ENCODE results near the gene ZNF823.
"Not testable (repeated sequence)": the region's sequence is repeated elsewhere in the genome, so short reads cannot be mapped to it uniquely, and the experiment has no call there.

The ZNF823 gene

DNA sequence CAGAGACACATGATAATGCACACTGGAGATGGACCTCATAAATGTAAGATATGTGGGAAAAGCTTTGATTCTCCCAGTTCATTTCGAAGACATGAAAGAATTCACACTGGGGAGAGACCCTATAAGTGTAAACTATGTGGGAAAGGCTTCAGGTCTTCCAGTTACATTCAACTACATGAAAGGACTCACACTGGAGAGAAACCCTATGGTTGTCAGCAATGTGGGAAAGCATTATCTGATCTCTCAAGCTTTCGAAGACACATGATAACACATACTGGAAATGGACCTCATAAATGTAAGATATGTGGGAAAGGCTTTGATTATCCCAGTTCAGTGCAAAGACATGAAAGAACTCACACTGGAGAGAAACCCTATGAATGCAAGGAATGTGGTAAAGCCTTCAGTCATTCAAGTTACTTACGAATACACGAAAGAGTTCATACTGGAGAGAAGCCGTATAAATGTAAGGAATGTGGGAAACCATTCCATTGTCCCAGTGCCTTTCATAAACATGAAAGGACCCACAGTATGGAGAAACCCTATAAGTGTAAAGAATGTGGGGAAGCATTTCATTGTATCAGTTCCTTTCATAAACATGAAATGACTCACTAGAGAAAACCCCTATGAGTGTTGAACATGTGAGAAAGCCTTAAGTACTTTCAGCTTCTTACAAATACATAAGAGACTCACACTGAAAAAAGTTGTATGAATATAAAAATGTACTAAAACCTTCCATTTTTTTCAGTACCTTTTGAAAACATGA is 42.7 kb upstream of the ZNF823 start:
- Histone ChIP-seq H3K36me3 (ENCODE audit: control insufficient read depth in 2 of 2, insufficient read depth in 1 of 2, low read length in 2 of 2) (peaks cover 0 to 44% of the 10 kb centered on the region in 2 experiments; a peak in 1 of 3 replicates), H3K27ac (ENCODE audit: extremely low read depth, low read depth, low read length) (no peak overlapping the region), H3K4me3 (ENCODE audit: low read depth, low read length) (no peak overlapping the region), H3K4me1 (ENCODE audit: control insufficient read depth, insufficient read depth, low read length) (no peaks in the 10 kb centered on the region), H3K9me3 (ENCODE audit: control insufficient read depth, insufficient read depth, low read depth, low read length) (no peaks in the 10 kb centered on the region)
- POLR2A ChIA-PET: no interaction called here
- CTCF ChIA-PET: interaction anchor here (1.2 kb wide), 1 partner anchor 15 kb away, joined by 3 read pairs; no protein-coding TSS in a partner anchor
- TF ChIP-seq ZFHX2 (tag by site-specific recombination; conservative IDR thresholded peaks at IDR 0.05) (no peak), SETDB1 (IDR thresholded peaks at IDR 0.05; ENCODE audit: insufficient read length, low read length) (peak; percentile 98), ZNF626 (tag by site-specific recombination; IDR thresholded peaks at IDR 0.05) (0 out of 2 replicates have a peak, but pooled peaks have one; percentile 8), SCRT2 (tag by site-specific recombination; IDR thresholded peaks at IDR 0.05) (no peak), ZNF394 (tag by site-specific recombination; IDR thresholded peaks at IDR 0.05; ENCODE audit: borderline replicate concordance) (no peak), SP7 (tag by site-specific recombination; IDR thresholded peaks at IDR 0.05) (no peak), ZNF274 (IDR thresholded peaks at IDR 0.05; ENCODE audit: low read length) (no peak), ZNF274 (tag by site-specific recombination; IDR thresholded peaks at IDR 0.05; ENCODE audit: borderline replicate concordance) (peak; percentile 84)
- TF ChIP-seq, protein P1, sequence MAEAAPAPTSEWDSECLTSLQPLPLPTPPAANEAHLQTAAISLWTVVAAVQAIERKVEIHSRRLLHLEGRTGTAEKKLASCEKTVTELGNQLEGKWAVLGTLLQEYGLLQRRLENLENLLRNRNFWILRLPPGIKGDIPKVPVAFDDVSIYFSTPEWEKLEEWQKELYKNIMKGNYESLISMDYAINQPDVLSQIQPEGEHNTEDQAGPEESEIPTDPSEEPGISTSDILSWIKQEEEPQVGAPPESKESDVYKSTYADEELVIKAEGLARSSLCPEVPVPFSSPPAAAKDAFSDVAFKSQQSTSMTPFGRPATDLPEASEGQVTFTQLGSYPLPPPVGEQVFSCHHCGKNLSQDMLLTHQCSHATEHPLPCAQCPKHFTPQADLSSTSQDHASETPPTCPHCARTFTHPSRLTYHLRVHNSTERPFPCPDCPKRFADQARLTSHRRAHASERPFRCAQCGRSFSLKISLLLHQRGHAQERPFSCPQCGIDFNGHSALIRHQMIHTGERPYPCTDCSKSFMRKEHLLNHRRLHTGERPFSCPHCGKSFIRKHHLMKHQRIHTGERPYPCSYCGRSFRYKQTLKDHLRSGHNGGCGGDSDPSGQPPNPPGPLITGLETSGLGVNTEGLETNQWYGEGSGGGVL (tag by site-specific recombination; IDR thresholded peaks at IDR 0.05): no peak
- TF ChIP-seq, protein P2, sequence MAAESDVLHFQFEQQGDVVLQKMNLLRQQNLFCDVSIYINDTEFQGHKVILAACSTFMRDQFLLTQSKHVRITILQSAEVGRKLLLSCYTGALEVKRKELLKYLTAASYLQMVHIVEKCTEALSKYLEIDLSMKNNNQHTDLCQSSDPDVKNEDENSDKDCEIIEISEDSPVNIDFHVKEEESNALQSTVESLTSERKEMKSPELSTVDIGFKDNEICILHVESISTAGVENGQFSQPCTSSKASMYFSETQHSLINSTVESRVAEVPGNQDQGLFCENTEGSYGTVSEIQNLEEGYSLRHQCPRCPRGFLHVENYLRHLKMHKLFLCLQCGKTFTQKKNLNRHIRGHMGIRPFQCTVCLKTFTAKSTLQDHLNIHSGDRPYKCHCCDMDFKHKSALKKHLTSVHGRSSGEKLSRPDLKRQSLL (tag by site-specific recombination; IDR thresholded peaks at IDR 0.05): no peak

DNA sequence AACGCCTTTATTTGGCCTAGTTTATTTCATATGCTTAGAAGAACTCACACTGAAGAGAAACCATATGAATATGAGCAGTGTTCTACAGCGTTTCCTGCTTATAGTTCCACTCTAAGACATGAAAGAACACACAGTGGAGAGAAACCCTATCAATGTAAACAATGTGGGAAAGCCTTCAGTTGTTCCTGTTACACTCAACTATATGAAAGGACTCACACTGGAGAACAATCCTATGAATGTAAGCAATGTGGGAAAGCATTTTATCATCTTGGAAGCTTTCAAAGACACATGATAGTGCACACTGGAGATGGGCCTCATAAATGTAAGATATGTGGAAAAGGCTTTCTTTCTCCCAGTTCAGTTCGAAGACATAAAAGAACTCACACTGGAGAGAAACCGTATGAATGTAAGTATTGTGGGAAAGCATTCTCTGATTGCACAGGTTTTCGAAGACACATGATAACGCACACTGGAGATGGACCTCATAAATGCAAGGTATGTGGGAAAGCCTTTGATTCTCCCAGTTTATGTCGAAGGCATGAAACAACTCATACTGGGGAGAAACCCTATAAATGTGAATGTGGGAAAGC is 41.8 kb upstream of the ZNF823 start:
- POLR2A ChIA-PET: no interaction called here
- H3K36me3 ChIP-seq (ENCODE audit: control insufficient read depth in 2 of 2, insufficient read depth in 1 of 2, low read length in 2 of 2): peaks cover 0 to 44% of the 10 kb centered on the region in 2 experiments; a peak in 1 of 3 replicates
- TF ChIP-seq ZNF473 (tag by site-specific recombination; IDR thresholded peaks at IDR 0.05) (no peak), ZNF354C (tag by site-specific recombination; IDR thresholded peaks at IDR 0.05; ENCODE audit: borderline replicate concordance, low read depth) (no peak), ZNF274 (IDR thresholded peaks at IDR 0.05; ENCODE audit: low read length) (no peak), ZNF274 (tag by site-specific recombination; IDR thresholded peaks at IDR 0.05; ENCODE audit: borderline replicate concordance) (peak; percentile 89; the same call in 1 of the 2 replicates), ZNF416 (tag by site-specific recombination; IDR thresholded peaks at IDR 0.05) (no peak), ZBTB8A (tag by site-specific recombination; IDR thresholded peaks at IDR 0.05) (no peak), ZNF48 (tag by site-specific recombination; IDR thresholded peaks at IDR 0.05) (no peak)
- TF ChIP-seq, protein P3, sequence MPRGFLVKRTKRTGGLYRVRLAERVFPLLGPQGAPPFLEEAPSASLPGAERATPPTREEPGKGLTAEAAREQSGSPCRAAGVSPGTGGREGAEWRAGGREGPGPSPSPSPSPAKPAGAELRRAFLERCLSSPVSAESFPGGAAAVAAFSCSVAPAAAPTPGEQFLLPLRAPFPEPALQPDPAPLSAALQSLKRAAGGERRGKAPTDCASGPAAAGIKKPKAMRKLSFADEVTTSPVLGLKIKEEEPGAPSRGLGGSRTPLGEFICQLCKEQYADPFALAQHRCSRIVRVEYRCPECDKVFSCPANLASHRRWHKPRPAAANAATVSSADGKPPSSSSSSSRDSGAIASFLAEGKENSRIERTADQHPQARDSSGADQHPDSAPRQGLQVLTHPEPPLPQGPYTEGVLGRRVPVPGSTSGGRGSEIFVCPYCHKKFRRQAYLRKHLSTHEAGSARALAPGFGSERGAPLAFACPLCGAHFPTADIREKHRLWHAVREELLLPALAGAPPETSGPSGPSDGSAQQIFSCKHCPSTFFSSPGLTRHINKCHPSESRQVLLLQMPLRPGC (tag by site-specific recombination; IDR thresholded peaks at IDR 0.05): no peak
- no peaks in the 10 kb centered on the region for H3K9me3 ChIP-seq (ENCODE audit: control insufficient read depth, insufficient read depth, low read depth, low read length)
- CTCF ChIA-PET: no interaction called here
- no peak overlapping the region for H3K27ac ChIP-seq (ENCODE audit: extremely low read depth, low read depth, low read length)
- H3K4me3 ChIP-seq (ENCODE audit: low read depth, low read length): no peak overlapping the region
- H3K4me1 ChIP-seq (ENCODE audit: control insufficient read depth, insufficient read depth, low read length): no peaks in the 10 kb centered on the region

DNA sequence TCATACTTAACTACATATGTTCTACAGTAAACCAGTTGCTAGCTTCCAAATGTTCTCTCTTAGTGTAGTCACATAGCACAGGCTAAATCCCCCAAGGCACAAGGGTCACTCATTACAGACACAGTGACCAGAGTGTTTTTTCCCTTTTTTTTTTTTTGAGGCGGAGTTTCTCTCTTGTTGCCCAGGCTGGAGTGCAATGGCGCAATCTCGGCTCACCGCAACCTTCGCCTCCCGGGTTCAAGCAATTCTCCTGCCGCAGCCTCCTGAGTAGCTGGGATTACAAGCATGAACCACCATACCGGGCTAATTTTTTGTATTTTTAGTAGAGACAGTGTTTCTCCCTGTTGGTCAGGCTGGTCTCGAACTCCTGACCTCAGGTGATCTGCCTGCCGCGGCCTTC is 37.9 kb upstream of the ZNF823 start:
- H3K27ac ChIP-seq (ENCODE audit: extremely low read depth, low read depth, low read length); POLR2A ChIA-PET; H3K9me3 ChIP-seq (ENCODE audit: control insufficient read depth, insufficient read depth, low read depth, low read length); H3K4me3 ChIP-seq (ENCODE audit: low read depth, low read length); CTCF ChIA-PET; H3K4me1 ChIP-seq (ENCODE audit: control insufficient read depth, insufficient read depth, low read length): not testable (repeated sequence)
- H3K36me3 ChIP-seq (ENCODE audit: control insufficient read depth in 2 of 2, insufficient read depth in 1 of 2, low read length in 2 of 2): peaks cover 0 to 43% of the 10 kb centered on the region in 2 experiments; a peak in 1 of 3 replicates

DNA sequence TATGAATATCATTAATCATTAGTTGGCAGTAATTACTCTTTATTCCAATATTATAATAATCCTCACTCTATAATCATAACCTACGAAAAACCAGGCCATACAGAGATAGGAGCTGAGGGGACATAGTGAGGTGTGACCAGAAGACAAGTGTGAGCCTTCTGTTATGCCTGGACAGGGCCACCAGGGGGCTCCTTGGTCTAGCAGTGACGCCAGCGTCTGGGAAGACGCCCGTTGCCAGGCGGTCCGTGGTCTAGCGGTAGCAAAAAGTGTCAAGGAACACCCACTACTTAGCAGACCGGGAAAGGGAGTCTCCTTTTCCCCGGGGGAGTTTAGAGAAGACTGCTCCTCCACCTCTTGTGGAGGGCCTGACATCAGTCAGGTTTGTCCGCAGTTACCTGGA is 32.8 kb upstream of the ZNF823 start:
- CTCF ChIA-PET: interaction anchor here (0.6 to 0.7 kb wide), 3 partner anchors 9 to 204 kb away, joined by 4 to 6 read pairs (median 5); no protein-coding TSS in a partner anchor
- H3K36me3 ChIP-seq (ENCODE audit: control insufficient read depth in 2 of 2, insufficient read depth in 1 of 2, low read length in 2 of 2); H3K4me3 ChIP-seq (ENCODE audit: low read depth, low read length); H3K9me3 ChIP-seq (ENCODE audit: control insufficient read depth, insufficient read depth, low read depth, low read length); H3K27ac ChIP-seq (ENCODE audit: extremely low read depth, low read depth, low read length); H3K4me1 ChIP-seq (ENCODE audit: control insufficient read depth, insufficient read depth, low read length): not testable (repeated sequence)
- POLR2A ChIA-PET: interaction anchor here (0.7 kb wide), 1 partner anchor 77 kb away, joined by 4 read pairs; no protein-coding TSS in a partner anchor

Data from HEK293 (cell line).